ENCODE data around the gene OSBP2. TPM values are rescaled to one million over a fixed set of nuclear protein-coding genes. Genes with fewer than 3 reads are reported as not detected.

The OSBP2 gene
- total RNA-seq, 1 experiment from 2014 or later: 10.2 TPM

GRCh38 chr22:30861688-30862552, 167.2 kb downstream of the OSBP2 start:
- no peaks in the 10 kb centered on the region for H3K36me3 ChIP-seq (ENCODE audit: low read depth, low read length)
- H3K27me3 ChIP-seq (ENCODE audit: low read length): no peaks in the 10 kb centered on the region
- H3K9me2 ChIP-seq (replicated peaks; ENCODE audit: low read length): no peaks in the 10 kb centered on the region
- no peak overlapping the region for H3K4me2 ChIP-seq (ENCODE audit: low read length)
- no peak overlapping the region for H2AFZ ChIP-seq (ENCODE audit: low read length)
- H3K27ac ChIP-seq (ENCODE audit: low read length): no peak overlapping the region
- ATAC-seq (no peak), DNase-seq (no peak)
- no peak overlapping the region for H3K4me3 ChIP-seq (ENCODE audit: low read length)
- ChIA-PET POLR2A (ENCODE audit: unreplicated experiment) (no interaction called here), CTCF (no interaction called here)
- no peaks in the 10 kb centered on the region for H3K9me3 ChIP-seq (ENCODE audit: low read length)
- no peak overlapping the region for H3K9ac ChIP-seq (ENCODE audit: low read length)
- no peaks in the 10 kb centered on the region for H3F3A ChIP-seq (ENCODE audit: low read length, unreplicated experiment)
- intact Hi-C loops (cut with micrococcal nuclease): no loop called here
- H3K4me1 ChIP-seq (ENCODE audit: insufficient read depth, low read length): no peaks in the 10 kb centered on the region
- TF ChIP-seq CTCF (conservative IDR thresholded peaks at IDR 0.05; ENCODE audit: low read depth, low read length) (no peak), EZH2 (IDR thresholded peaks at IDR 0.05; ENCODE audit: low read length, unreplicated experiment) (no peak), EZH2phosphoT487 (IDR thresholded peaks at IDR 0.05; ENCODE audit: borderline replicate concordance, low read length) (no peak)
- no peaks in the 10 kb centered on the region for H3K79me2 ChIP-seq (ENCODE audit: low read length)
- BruUV-seq (replicated peaks): no TSS peak
- no peaks in the 10 kb centered on the region for H4K20me1 ChIP-seq (ENCODE audit: low read length)

- Histone ChIP-seq H3K9me2 (replicated peaks; ENCODE audit: low read length) (no peaks in the 10 kb centered on the region), H3K27ac (ENCODE audit: low read length) (no peak overlapping the region), H4K20me1 (ENCODE audit: low read length) (no peaks in the 10 kb centered on the region), H3K4me2 (ENCODE audit: low read length) (no peak overlapping the region), H3K4me1 (ENCODE audit: insufficient read depth, low read length) (no peaks in the 10 kb centered on the region), H3K4me3 (ENCODE audit: low read length) (no peak overlapping the region), H2AFZ (ENCODE audit: low read length) (no peak overlapping the region), H3F3A (ENCODE audit: low read length, unreplicated experiment) (no peaks in the 10 kb centered on the region), H3K36me3 (ENCODE audit: low read depth, low read length) (no peaks in the 10 kb centered on the region), H3K79me2 (ENCODE audit: low read length) (no peaks in the 10 kb centered on the region), H3K9ac (ENCODE audit: low read length) (no peak overlapping the region), H3K27me3 (ENCODE audit: low read length) (no peaks in the 10 kb centered on the region), H3K9me3 (ENCODE audit: low read length) (no peaks in the 10 kb centered on the region)
- intact Hi-C loops (cut with micrococcal nuclease): no loop called here
- DNase-seq (no peak), ATAC-seq (no peak)
- TF ChIP-seq CTCF (conservative IDR thresholded peaks at IDR 0.05; ENCODE audit: low read depth, low read length) (no peak), EZH2 (IDR thresholded peaks at IDR 0.05; ENCODE audit: low read length, unreplicated experiment) (no peak), EZH2phosphoT487 (IDR thresholded peaks at IDR 0.05; ENCODE audit: borderline replicate concordance, low read length) (no peak)
- ChIA-PET POLR2A (ENCODE audit: unreplicated experiment) (interaction anchor here (0.6 kb wide), 1 partner anchor 667 kb away, joined by 4 read pairs; no protein-coding TSS in a partner anchor), CTCF (no interaction called here)
- no TSS peak for BruUV-seq (replicated peaks)
Observed at GRCh38 chr22:30863081-30863833, 168.6 kb downstream of the OSBP2 start.

All from PC-3 (cell line).